Stomach (tissue), 9 donors: ENCODE measurements around the gene WWOX. TPM values are rescaled to one million over a fixed set of nuclear protein-coding genes. Genes with fewer than 3 reads are reported as not detected.

Experiments used
- DNase-seq, 2 donors: peaks; one replicate each; pipeline versions ENCODE4 v3.0.0 to v3.0.0-alpha.2; 2013 to 2019
- H3K27ac ChIP-seq, 5 donors: fragments of 200-600 bp in 4 of 5; sonication (generic) in 4 of 5; one replicate each; pipeline ENCODE4 v1.5.1; 2013 to 2019; ENCODE audit warnings: mild to moderate bottlenecking in 1 of 5, moderate library complexity in 1 of 5
- H3K27me3 ChIP-seq, 3 donors: fragments of 200-600 bp; sonication (generic); one replicate each; pipeline ENCODE4 v1.5.1; 2017 to 2019; ENCODE audit warnings: mixed run types in 1 of 3
- H3K36me3 ChIP-seq, 4 donors: fragments of 200-600 bp; sonication (generic); 1 replicate in 3 of 4; 2 replicates in 1 of 4; pipeline ENCODE4 v1.5.1; 2016 to 2019
- H3K4me1 ChIP-seq, 4 donors: fragments of 200-600 bp; sonication (generic); one replicate each; pipeline ENCODE4 v1.5.1; 2016 to 2019
- H3K4me3 ChIP-seq, 4 donors: fragments of 200-600 bp; sonication (generic) in 3 of 4; one replicate each; pipeline ENCODE4 v1.5.1; 2016 to 2019; ENCODE audit warnings: mild to moderate bottlenecking in 1 of 4
- H3K9me3 ChIP-seq, 4 donors: fragments of 200-600 bp; sonication (generic); one replicate each; pipeline ENCODE4 v1.5.1; 2016 to 2019
- CTCF ChIP-seq, 7 experiments: fragments of 450-650 bp in 4 of 7; fragments of 200-600 bp in 3 of 7; sonication (generic) in 3 of 7; IDR thresholded peaks; one replicate each; pipeline ENCODE4 v1.5.1; 2016 to 2019; ENCODE audit warnings: antibody characterized with exemption in 7 of 7, control low read depth in 2 of 7, mild to moderate bottlenecking in 1 of 7
- EP300 ChIP-seq: sonication (generic); formaldehyde crosslinking; IDR thresholded peaks from one replicate; pipeline ENCODE4 v1.6.1; 2017; ENCODE audit warnings: antibody characterized with exemption
- POLR2A ChIP-seq, 4 donors: fragments of 450-650 bp; IDR thresholded peaks; one replicate each; pipeline ENCODE4 v1.6.1; 2016; ENCODE audit warnings: antibody characterized with exemption in 4 of 4, control low read depth in 2 of 4, mild to moderate bottlenecking in 1 of 4, moderate library complexity in 1 of 4
- POLR2AphosphoS5 ChIP-seq, 3 donors: sonication (generic); formaldehyde crosslinking; IDR thresholded peaks; one replicate each; pipeline ENCODE4 v1.6.1; 2016; ENCODE audit warnings: antibody characterized with exemption in 3 of 3
- WGBS, 5 donors: extraction: QIAGEN DNeasy Blood & Tissue Kit in 3 of 5; methylation state at CpG; one replicate each; pipeline versions ENCODE4 v1.1.5 to v1.1.7; 2013 to 2018; 5-methylcytosine and 5-hydroxymethylcytosine counted together
- intact Hi-C: fragments of 100-400 bp; cut with DNase I; formaldehyde crosslinking; loops from one replicate; pipeline ENCODE4 v1.15.1; 2023; ENCODE audit warnings: low total_unique reads
- polyA plus RNA-seq, 3 donors: library from polyadenylated mRNA; stranded (reverse); fragments of 200-250 nt; gene quantifications; one replicate each; pipeline ENCODE4 v1.2.3, GENCODE V29; 2013
- total RNA-seq, 5 donors: library from RNA; depleted of rRNA; stranded (reverse); fragments of >200 nt; gene quantifications; one replicate each; pipeline versions ENCODE4 v1.1.0 to v1.2.3, GENCODE V29; 2014 to 2016
- donor health status: healthy with polysubstance abuse.
- donor health status: Bipolar disorder and iron deficiency.
- donor health status: healthy.

WWOX gene
- total and polyA plus RNA-seq, 8 donors: 7.7 to 129 (median 48.7) TPM

GRCh38 chr16:79005096-79005495 lies 905.6 kb downstream of the WWOX start:
- DNase-seq: no peak
- TF ChIP-seq CTCF (IDR thresholded peaks at IDR 0.05) (no peak), POLR2AphosphoS5 (IDR thresholded peaks at IDR 0.05) (no peak), EP300 (no peak), POLR2A (IDR thresholded peaks at IDR 0.05) (no peak)
- Histone ChIP-seq H3K27me3 (no peaks in the 10 kb centered on the region), H3K27ac (no peak overlapping the region), H3K4me3 (no peak overlapping the region), H3K36me3 (no peaks in the 10 kb centered on the region), H3K9me3 (no peaks in the 10 kb centered on the region), H3K4me1 (no peaks in the 10 kb centered on the region)
- intact Hi-C loops: no loop called here
- WGBS, 5 donors: 95 to 98% (median 96%) methylated on average over 6 of the region's 6 CpGs

GRCh38 chr16:79006206-79006605 lies 906.8 kb downstream of the WWOX start:
- 94 to 97% (median 96%) methylated on average over 8 of the region's 8 CpGs for WGBS, 5 donors

GRCh38 chr16:79006765-79007164 lies 907.3 kb downstream of the WWOX start:
- Histone ChIP-seq H3K27ac (no peak overlapping the region), H3K4me1 (no peaks in the 10 kb centered on the region), H3K9me3 (no peaks in the 10 kb centered on the region), H3K4me3 (no peak overlapping the region), H3K27me3 (no peaks in the 10 kb centered on the region), H3K36me3 (no peaks in the 10 kb centered on the region)
- DNase-seq: no peak
- TF ChIP-seq POLR2AphosphoS5 (IDR thresholded peaks at IDR 0.05) (no peak), EP300 (no peak), POLR2A (IDR thresholded peaks at IDR 0.05) (no peak), CTCF (IDR thresholded peaks at IDR 0.05) (no peak)
- intact Hi-C loops: no loop called here
- 49 to 63% (median 57%) methylated on average over 5 of the region's 5 CpGs for WGBS, 5 donors

More at GRCh38 chr16:79006206-79006605, 906.8 kb downstream of the WWOX start:
- Histone ChIP-seq H3K4me3 (no peak overlapping the region), H3K9me3 (no peaks in the 10 kb centered on the region), H3K27ac (no peak overlapping the region), H3K4me1 (no peaks in the 10 kb centered on the region), H3K27me3 (no peaks in the 10 kb centered on the region), H3K36me3 (no peaks in the 10 kb centered on the region)
- TF ChIP-seq POLR2A (IDR thresholded peaks at IDR 0.05) (no peak), EP300 (no peak), POLR2AphosphoS5 (IDR thresholded peaks at IDR 0.05) (no peak), CTCF (IDR thresholded peaks at IDR 0.05) (no peak)
- no peak for DNase-seq
- intact Hi-C loops: no loop called here

GRCh38 chr16:79007614-79008013 lies 908.2 kb downstream of the WWOX start:
- Histone ChIP-seq H3K4me3 (no peak overlapping the region), H3K27me3 (no peaks in the 10 kb centered on the region), H3K4me1 (no peaks in the 10 kb centered on the region), H3K36me3 (no peaks in the 10 kb centered on the region), H3K27ac (no peak overlapping the region), H3K9me3 (no peaks in the 10 kb centered on the region)
- intact Hi-C loops: no loop called here
- WGBS, 5 donors: 57 to 76% (median 64%) methylated on average over 3 of the region's 3 CpGs
- no peak for DNase-seq
- TF ChIP-seq POLR2A (IDR thresholded peaks at IDR 0.05) (no peak), POLR2AphosphoS5 (IDR thresholded peaks at IDR 0.05) (no peak), EP300 (no peak), CTCF (IDR thresholded peaks at IDR 0.05) (no peak)
